Ascending aorta (tissue), 2 donors: ENCODE data around the gene USP2. TPM values are rescaled to one million over a fixed set of nuclear protein-coding genes. Genes with fewer than 3 reads are reported as not detected.
"Not testable (repeated sequence)": the region's sequence is repeated elsewhere in the genome, so short reads cannot be mapped to it uniquely, and the experiment has no call there.

Source experiments
- DNase-seq, 2 donors: peaks; one replicate each; pipeline ENCODE4 v3.0.0-alpha.2; 2019; ENCODE audit warnings: low spot score in 2 of 2
- H3K27ac ChIP-seq, 2 donors: fragments of 200-600 bp; sonication (generic); one replicate each; pipeline ENCODE4 v1.5.1; 2016 to 2017; ENCODE audit warnings: mild to moderate bottlenecking in 1 of 2
- H3K27me3 ChIP-seq: fragments of 200-600 bp; sonication (generic); one replicate; pipeline ENCODE4 v1.5.1; 2017
- H3K36me3 ChIP-seq, 2 donors: fragments of 200-600 bp; sonication (generic); one replicate each; pipeline ENCODE4 v1.5.1; 2016
- H3K4me1 ChIP-seq, 2 donors: fragments of 200-600 bp; sonication (generic); one replicate each; pipeline ENCODE4 v1.5.1; 2016 to 2017; ENCODE audit warnings: mild to moderate bottlenecking in 1 of 2
- H3K4me3 ChIP-seq, 2 donors: fragments of 200-600 bp; sonication (generic); one replicate each; pipeline ENCODE4 v1.5.1; 2016 to 2017; ENCODE audit warnings: mild to moderate bottlenecking in 1 of 2
- H3K9me3 ChIP-seq, 2 donors: fragments of 200-600 bp; sonication (generic); one replicate each; pipeline ENCODE4 v1.5.1; 2016
- intact Hi-C: fragments of 100-400 bp; cut with DNase I; formaldehyde crosslinking; loops from one replicate; pipeline ENCODE4 v1.15.1; 2023
- total RNA-seq: library from RNA; depleted of rRNA; stranded (reverse); fragments of >200 nt; gene quantifications from one replicate; pipeline ENCODE4 v1.1.0, GENCODE V29; 2016
- TF ChIP-seq, protein P1 (sequence below), 3 experiments: fragments of 200-600 bp in 2 of 3; fragments of 450-650 bp in 1 of 3; sonication (generic) in 2 of 3; IDR thresholded peaks; one replicate each; pipeline ENCODE4 v1.5.1; 2016 to 2019; ENCODE audit warnings: antibody characterized with exemption in 3 of 3, mild to moderate bottlenecking in 1 of 3, moderate library complexity in 1 of 3

USP2 gene
- total RNA-seq, 1 donor from 2014 or later, result not detected

GRCh38 chr11:119409731-119410130 is 28.2 kb upstream of the USP2 start:
- Histone ChIP-seq H3K4me1 (no peaks in the 10 kb centered on the region), H3K9me3 (no peaks in the 10 kb centered on the region), H3K36me3 (no peaks in the 10 kb centered on the region), H3K27me3 (no peaks in the 10 kb centered on the region), H3K27ac (no peak overlapping the region), H3K4me3 (no peak overlapping the region)
- intact Hi-C loops, result no loop called here
- TF ChIP-seq, protein P1, sequence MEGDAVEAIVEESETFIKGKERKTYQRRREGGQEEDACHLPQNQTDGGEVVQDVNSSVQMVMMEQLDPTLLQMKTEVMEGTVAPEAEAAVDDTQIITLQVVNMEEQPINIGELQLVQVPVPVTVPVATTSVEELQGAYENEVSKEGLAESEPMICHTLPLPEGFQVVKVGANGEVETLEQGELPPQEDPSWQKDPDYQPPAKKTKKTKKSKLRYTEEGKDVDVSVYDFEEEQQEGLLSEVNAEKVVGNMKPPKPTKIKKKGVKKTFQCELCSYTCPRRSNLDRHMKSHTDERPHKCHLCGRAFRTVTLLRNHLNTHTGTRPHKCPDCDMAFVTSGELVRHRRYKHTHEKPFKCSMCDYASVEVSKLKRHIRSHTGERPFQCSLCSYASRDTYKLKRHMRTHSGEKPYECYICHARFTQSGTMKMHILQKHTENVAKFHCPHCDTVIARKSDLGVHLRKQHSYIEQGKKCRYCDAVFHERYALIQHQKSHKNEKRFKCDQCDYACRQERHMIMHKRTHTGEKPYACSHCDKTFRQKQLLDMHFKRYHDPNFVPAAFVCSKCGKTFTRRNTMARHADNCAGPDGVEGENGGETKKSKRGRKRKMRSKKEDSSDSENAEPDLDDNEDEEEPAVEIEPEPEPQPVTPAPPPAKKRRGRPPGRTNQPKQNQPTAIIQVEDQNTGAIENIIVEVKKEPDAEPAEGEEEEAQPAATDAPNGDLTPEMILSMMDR (IDR thresholded peaks at IDR 0.05), result no peak
- DNase-seq, result no peak

GRCh38 chr11:119406005-119406404 is 24.5 kb upstream of the USP2 start:
- Histone ChIP-seq H3K36me3 (no peaks in the 10 kb centered on the region), H3K27me3 (no peaks in the 10 kb centered on the region), H3K27ac (no peak overlapping the region), H3K9me3 (peaks cover 0 to 3% of the 10 kb centered on the region in 2 donors), H3K4me3 (no peak overlapping the region), H3K4me1 (no peaks in the 10 kb centered on the region)
- intact Hi-C loops, result no loop called here
- no peak for DNase-seq
- TF ChIP-seq, protein P1 (IDR thresholded peaks at IDR 0.05), result no peak

- H3K9me3 ChIP-seq, H3K36me3 ChIP-seq, DNase-seq, H3K4me1 ChIP-seq, intact Hi-C loops, H3K27me3 ChIP-seq, H3K27ac ChIP-seq, H3K4me3 ChIP-seq: not testable (repeated sequence)
Measured at GRCh38 chr11:119405448-119405847, 24.0 kb upstream of the USP2 start.

DNA sequence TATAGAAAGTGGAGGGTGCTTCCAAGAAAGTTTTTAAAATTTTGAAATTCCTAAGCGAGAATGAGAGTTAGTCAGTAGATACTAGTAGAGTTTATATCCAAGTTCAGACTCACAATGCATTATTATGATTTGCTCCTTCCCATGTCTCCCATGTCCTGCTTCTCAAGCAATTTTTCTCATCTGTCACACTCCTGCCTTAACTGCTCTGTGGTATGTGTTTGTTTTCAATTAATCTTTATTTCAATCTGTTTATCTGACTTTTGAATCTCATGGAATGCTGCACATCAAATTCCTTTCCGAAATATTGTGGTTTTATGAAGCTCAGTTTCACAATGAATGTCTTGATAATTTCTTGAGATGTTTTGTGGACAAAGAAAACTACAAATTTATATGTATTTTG is 23.4 kb upstream of the USP2 start:
- Histone ChIP-seq H3K9me3 (peaks cover 0 to 14% of the 10 kb centered on the region in 2 donors), H3K36me3 (no peaks in the 10 kb centered on the region), H3K27me3 (no peaks in the 10 kb centered on the region), H3K27ac (no peak overlapping the region), H3K4me1 (no peaks in the 10 kb centered on the region), H3K4me3 (no peak overlapping the region)
- TF ChIP-seq, protein P1 (IDR thresholded peaks at IDR 0.05), result no peak
- DNase-seq, result no peak
- intact Hi-C loops, result no loop called here

DNA sequence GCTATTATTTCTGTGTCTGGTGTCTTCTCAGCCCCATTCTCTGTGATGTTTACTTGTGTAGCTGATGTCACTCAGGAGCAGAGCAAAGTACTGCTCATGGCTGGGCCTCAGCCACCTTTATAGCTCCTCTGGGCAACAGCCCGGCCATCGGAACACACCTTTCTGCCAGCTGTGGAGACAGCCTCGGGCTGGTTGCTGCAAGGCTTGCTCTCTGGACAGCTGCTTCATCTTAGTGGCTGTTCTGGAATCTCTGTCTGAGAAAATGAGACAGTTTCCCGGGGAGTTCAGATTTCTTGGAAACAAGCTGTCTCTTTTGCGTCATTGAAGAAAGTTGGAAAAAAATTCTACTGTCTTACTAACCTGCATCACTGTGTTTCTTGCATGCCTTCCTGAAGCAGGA is 21.5 kb upstream of the USP2 start:
- Histone ChIP-seq H3K9me3 (peaks cover 0 to 20% of the 10 kb centered on the region in 2 donors), H3K4me3 (no peak overlapping the region), H3K36me3 (no peaks in the 10 kb centered on the region), H3K4me1 (no peaks in the 10 kb centered on the region), H3K27me3 (no peaks in the 10 kb centered on the region), H3K27ac (no peak overlapping the region)
- DNase-seq, result no peak
- TF ChIP-seq, protein P1 (IDR thresholded peaks at IDR 0.05), result no peak
- intact Hi-C loops, result no loop called here

- intact Hi-C loops, result no loop called here
- peaks cover 0 to 20% of the 10 kb centered on the region in 2 donors for H3K9me3 ChIP-seq
- H3K27me3 ChIP-seq, result no peaks in the 10 kb centered on the region
- no peak overlapping the region for H3K4me3 ChIP-seq
- H3K36me3 ChIP-seq, result no peaks in the 10 kb centered on the region
- no peak for DNase-seq
- no peaks in the 10 kb centered on the region for H3K4me1 ChIP-seq
- TF ChIP-seq, protein P1 (IDR thresholded peaks at IDR 0.05), result no peak
- no peak overlapping the region for H3K27ac ChIP-seq
Measured at GRCh38 chr11:119402470-119402869, 21.0 kb upstream of the USP2 start.
